Smooth muscle cell (in vitro differentiated cells): ENCODE measurements around the gene MAP3K4. TPM values are rescaled to one million over a fixed set of nuclear protein-coding genes. Genes with fewer than 3 reads are reported as not detected.
A peak's percentile ranks its signal among the peaks of the same experiment; 100 is the strongest.

Experiments
- DNase-seq: peaks from one replicate; lab custom pipeline; 2025; ENCODE audit not compliant: unreplicated experiment; lab: John Stamatoyannopoulos, UW
- H2AFZ ChIP-seq: fragments of 200-600 bp; sonication (generic); 2 replicates; pipeline ENCODE4 v1.6.0; 2016; ENCODE audit warnings: antibody characterized with exemption, low read depth, mild to moderate bottlenecking
- H3F3A ChIP-seq: fragments of 200-600 bp; sonication (generic); 2 replicates; pipeline ENCODE4 v1.6.0; 2017; ENCODE audit warnings: antibody characterized with exemption, low read depth
- H3K27ac ChIP-seq: fragments of 200-600 bp; sonication (generic); 2 replicates; pipeline ENCODE4 v1.5.1; 2016; ENCODE audit warnings: low read depth, mild to moderate bottlenecking
- H3K27me3 ChIP-seq: fragments of 200-600 bp; sonication (generic); 2 replicates; pipeline ENCODE4 v1.6.1; 2016; ENCODE audit warnings: low read depth, mild to moderate bottlenecking
- H3K36me3 ChIP-seq: fragments of 200-600 bp; sonication (generic); 2 replicates; pipeline ENCODE4 v1.5.1; 2016; ENCODE audit warnings: low read depth
- H3K4me1 ChIP-seq: fragments of 200-600 bp; sonication (generic); 2 replicates; pipeline ENCODE4 v1.5.1; 2016; ENCODE audit warnings: low read depth
- H3K4me2 ChIP-seq: fragments of 200-600 bp; sonication (generic); 2 replicates; pipeline ENCODE4 v1.6.0; 2016; ENCODE audit warnings: mild to moderate bottlenecking
- H3K4me3 ChIP-seq: fragments of 200-600 bp; sonication (generic); 2 replicates; pipeline ENCODE4 v1.5.1; 2016; ENCODE audit warnings: mild to moderate bottlenecking
- H3K79me2 ChIP-seq: fragments of 200-600 bp; sonication (generic); 2 replicates; pipeline ENCODE4 v1.6.0; 2016; ENCODE audit warnings: low read depth, mild to moderate bottlenecking
- H3K9ac ChIP-seq: fragments of 200-600 bp; sonication (generic); 2 replicates; pipeline ENCODE4 v1.6.0; 2016; ENCODE audit warnings: low read depth
- H3K9me3 ChIP-seq: fragments of 200-600 bp; sonication (generic); replicated peaks from 2 replicates; pipeline ENCODE4 v1.5.1; 2016; ENCODE audit warnings: low read depth
- H4K20me1 ChIP-seq: fragments of 200-600 bp; sonication (generic); 2 replicates; pipeline ENCODE4 v1.6.0; 2016; ENCODE audit warnings: low read depth
- WGBS: methylation state at CpG from one replicate; pipeline ENCODE4 v1.1.7; 2016; ENCODE audit warnings: low lambda C conversion rate; 5-methylcytosine and 5-hydroxymethylcytosine counted together
- polyA plus RNA-seq: library from polyadenylated mRNA; unstranded; fragments of >200 nt; fragmentation: Nextera tagmentation; extraction: Ambion mirVana; gene quantifications from 2 replicates; pipeline ENCODE4 v1.2.1, GENCODE V29; 2016
- total RNA-seq: library from RNA; depleted of rRNA; stranded (reverse); fragments of >200 nt; gene quantifications from 2 replicates; pipeline ENCODE4 v1.2.3, GENCODE V29; 2014
- TF ChIP-seq, protein P1 (sequence below): fragments of 200-600 bp; sonication (generic); IDR thresholded peaks from 2 replicates; pipeline ENCODE4 v1.5.1; 2017; ENCODE audit warnings: borderline replicate concordance, mild to moderate bottlenecking, antibody characterized with exemption; ENCODE audit not compliant: insufficient read depth, poor library complexity, severe bottlenecking

MAP3K4 gene
- total and polyA plus RNA-seq, 2 experiments from 2014 or later, result 14.3 to 29.5 TPM

- H3K4me2 ChIP-seq, result no peak overlapping the region
- H2AFZ ChIP-seq, result no peak overlapping the region
- H3F3A ChIP-seq, result no peaks in the 10 kb centered on the region
- H3K9ac ChIP-seq, result no peak overlapping the region
- H3K27me3 ChIP-seq, result no peaks in the 10 kb centered on the region
- no peak overlapping the region for H3K27ac ChIP-seq
- H4K20me1 ChIP-seq, result no peaks in the 10 kb centered on the region
- 96% methylated on average over 5 of the region's 5 CpGs for WGBS
- no peak for DNase-seq
- H3K4me1 ChIP-seq, result no peaks in the 10 kb centered on the region
- H3K36me3 ChIP-seq, result peaks cover 9% of the 10 kb centered on the region
- H3K79me2 ChIP-seq, result no peaks in the 10 kb centered on the region
- H3K9me3 ChIP-seq, result no peaks in the 10 kb centered on the region
- TF ChIP-seq, protein P1, sequence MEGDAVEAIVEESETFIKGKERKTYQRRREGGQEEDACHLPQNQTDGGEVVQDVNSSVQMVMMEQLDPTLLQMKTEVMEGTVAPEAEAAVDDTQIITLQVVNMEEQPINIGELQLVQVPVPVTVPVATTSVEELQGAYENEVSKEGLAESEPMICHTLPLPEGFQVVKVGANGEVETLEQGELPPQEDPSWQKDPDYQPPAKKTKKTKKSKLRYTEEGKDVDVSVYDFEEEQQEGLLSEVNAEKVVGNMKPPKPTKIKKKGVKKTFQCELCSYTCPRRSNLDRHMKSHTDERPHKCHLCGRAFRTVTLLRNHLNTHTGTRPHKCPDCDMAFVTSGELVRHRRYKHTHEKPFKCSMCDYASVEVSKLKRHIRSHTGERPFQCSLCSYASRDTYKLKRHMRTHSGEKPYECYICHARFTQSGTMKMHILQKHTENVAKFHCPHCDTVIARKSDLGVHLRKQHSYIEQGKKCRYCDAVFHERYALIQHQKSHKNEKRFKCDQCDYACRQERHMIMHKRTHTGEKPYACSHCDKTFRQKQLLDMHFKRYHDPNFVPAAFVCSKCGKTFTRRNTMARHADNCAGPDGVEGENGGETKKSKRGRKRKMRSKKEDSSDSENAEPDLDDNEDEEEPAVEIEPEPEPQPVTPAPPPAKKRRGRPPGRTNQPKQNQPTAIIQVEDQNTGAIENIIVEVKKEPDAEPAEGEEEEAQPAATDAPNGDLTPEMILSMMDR, result no peak
- no peak overlapping the region for H3K4me3 ChIP-seq
These were observed 83.0 kb downstream of the MAP3K4 start for GRCh38 chr6:161074496-161075121.

GRCh38 chr6:161076181-161076677, 84.7 kb downstream of the MAP3K4 start:
- no peaks in the 10 kb centered on the region for H3K27me3 ChIP-seq
- H3K27ac ChIP-seq, result no peak overlapping the region
- no peaks in the 10 kb centered on the region for H3K79me2 ChIP-seq
- H3K36me3 ChIP-seq, result peaks cover under 1% of the 10 kb centered on the region
- H3K4me1 ChIP-seq, result no peaks in the 10 kb centered on the region
- H4K20me1 ChIP-seq, result no peaks in the 10 kb centered on the region
- no peak for DNase-seq
- no peak overlapping the region for H3K9ac ChIP-seq
- H2AFZ ChIP-seq, result no peak overlapping the region
- H3F3A ChIP-seq, result no peaks in the 10 kb centered on the region
- TF ChIP-seq, protein P1, result no peak
- WGBS, result 85% methylated on average over 8 of the region's 8 CpGs
- H3K4me2 ChIP-seq, result no peak overlapping the region
- H3K4me3 ChIP-seq, result no peak overlapping the region
- H3K9me3 ChIP-seq, result no peaks in the 10 kb centered on the region

GRCh38 chr6:161079566-161080262, 88.1 kb downstream of the MAP3K4 start:
- H3K27me3 ChIP-seq, result no peaks in the 10 kb centered on the region
- peak overlapping the region; percentile 77 for H3K27ac ChIP-seq
- no peaks in the 10 kb centered on the region for H3K9me3 ChIP-seq
- no peaks in the 10 kb centered on the region for H3K4me1 ChIP-seq
- no peak overlapping the region for H2AFZ ChIP-seq
- peaks cover 8% of the 10 kb centered on the region for H3K36me3 ChIP-seq
- TF ChIP-seq, protein P1, result no peak
- H3K4me3 ChIP-seq, result no peak overlapping the region
- no peaks in the 10 kb centered on the region for H4K20me1 ChIP-seq
- peak overlapping the region; percentile 67 for H3K9ac ChIP-seq
- no peaks in the 10 kb centered on the region for H3K79me2 ChIP-seq
- 56% methylated on average over 12 of the region's 12 CpGs for WGBS
- no peak for DNase-seq
- H3F3A ChIP-seq, result no peaks in the 10 kb centered on the region
- peak overlapping the region; percentile 18 for H3K4me2 ChIP-seq
